NCI-H2227 treated with DMSO at 0.1 percent for 48 hours (cell line): ENCODE results near the gene ZNF277.
"Not testable (repeated sequence)": the region's sequence is repeated elsewhere in the genome, so short reads cannot be mapped to it uniquely, and the experiment has no call there.

Source experiments
- DNase-seq: peaks from one replicate; lab custom pipeline; 2025; lab: John Stamatoyannopoulos, UW

The ZNF277 gene

DNA sequence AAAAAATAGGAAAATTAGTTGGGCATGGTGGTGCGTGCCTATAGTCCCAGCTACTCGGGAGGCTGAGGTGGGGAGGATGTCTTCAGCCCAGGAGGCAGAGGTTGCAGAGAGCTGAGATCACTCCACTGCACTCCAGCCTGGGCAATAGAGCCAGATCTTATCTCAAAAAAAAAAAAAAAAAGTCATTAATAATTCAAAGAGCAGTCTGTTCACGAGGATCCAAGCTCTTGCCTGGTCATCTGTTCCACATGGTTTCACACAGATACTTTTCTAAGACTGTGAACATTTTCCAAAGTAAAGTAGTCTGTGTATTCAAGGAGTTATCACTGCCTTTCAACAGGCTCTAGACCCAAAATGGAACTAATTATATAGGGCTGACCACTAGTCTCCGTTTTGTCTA, 86.9 kb downstream of the ZNF277 start:
- no peak for DNase-seq

DNA sequence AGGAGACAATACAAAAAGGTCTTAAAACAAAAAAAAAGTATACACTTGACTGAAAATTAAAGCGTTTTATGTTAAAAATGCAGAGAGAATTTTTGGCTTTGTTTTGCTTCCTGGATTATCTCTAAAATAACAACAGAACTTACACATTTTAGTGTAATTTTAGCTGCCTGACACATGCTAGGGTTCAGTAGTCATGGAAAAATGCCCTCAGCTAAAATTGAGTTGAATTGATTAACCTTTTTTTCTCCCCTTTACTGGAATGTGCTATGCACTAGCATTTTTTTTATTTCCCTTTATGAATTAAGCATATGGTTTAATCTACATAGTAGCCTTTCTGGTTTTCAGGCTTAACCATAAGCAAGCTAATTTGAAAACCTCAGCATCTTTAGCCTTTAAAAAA, 89.9 kb downstream of the ZNF277 start:
- no peak for DNase-seq

DNA sequence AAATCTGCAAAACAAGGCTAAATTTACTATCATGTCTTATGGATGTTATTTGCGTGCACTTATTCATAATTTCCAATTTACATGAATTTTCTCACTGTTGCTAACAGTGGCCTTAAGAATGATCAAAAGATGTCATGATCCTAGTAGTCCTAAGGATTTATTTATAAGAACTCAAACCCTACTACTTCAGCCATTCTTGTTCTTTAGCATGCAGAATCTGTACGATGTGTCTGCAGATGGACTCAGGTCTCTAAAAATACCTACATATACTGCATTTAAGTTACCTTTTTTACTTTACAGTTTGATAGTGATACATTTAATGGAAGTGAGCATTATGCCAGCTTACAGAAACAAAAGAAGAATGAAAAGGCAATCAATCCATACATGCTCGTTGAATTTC, 91.2 kb downstream of the ZNF277 start:
- no peak for DNase-seq

DNA sequence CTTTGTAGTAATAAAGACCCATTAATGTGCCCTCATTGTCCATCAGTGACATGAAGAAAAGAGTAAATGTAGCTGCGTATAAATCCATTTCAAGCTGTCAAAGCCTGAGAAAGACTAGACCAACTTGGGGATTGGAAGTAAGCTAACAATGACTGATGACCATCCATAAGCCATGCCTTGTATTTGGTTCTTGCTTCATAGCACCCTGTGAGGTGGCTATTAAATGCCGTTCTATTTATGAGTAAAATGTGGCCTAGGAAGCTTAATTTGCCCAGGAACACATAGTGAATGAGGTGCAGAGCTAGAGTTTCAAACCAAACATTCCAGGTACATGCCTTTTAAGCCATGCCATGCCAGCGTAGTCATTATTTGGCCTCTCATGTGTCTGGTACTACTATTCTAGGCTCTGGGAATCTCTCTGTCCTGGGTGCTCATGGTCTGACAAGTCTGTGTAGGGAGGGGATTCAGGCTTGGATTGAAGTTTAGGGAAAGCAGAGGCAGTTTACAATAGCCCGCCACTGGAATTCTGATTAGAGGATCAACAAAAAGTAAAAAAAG, 92.1 kb downstream of the ZNF277 start:
- no peak for DNase-seq

DNA sequence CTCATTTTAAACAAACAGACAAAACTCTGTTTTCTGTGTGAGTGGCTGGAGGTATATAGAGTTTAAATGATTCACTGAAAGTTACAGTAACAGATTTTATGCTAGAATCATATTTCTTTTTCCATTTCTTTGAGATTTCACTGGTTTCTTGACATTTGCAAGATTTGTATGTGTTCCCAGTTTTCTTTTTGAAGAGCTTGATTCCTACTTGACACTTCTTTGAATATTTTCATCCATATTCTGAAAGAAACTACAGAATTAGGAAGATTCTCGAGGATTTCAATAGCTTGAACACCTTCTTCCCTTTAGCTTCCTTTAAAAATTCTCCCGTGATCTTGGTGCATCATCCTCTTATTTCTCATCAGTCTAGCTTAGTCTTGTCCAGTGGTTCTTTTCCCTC, 93.6 kb downstream of the ZNF277 start:
- DNase-seq: no peak

DNA sequence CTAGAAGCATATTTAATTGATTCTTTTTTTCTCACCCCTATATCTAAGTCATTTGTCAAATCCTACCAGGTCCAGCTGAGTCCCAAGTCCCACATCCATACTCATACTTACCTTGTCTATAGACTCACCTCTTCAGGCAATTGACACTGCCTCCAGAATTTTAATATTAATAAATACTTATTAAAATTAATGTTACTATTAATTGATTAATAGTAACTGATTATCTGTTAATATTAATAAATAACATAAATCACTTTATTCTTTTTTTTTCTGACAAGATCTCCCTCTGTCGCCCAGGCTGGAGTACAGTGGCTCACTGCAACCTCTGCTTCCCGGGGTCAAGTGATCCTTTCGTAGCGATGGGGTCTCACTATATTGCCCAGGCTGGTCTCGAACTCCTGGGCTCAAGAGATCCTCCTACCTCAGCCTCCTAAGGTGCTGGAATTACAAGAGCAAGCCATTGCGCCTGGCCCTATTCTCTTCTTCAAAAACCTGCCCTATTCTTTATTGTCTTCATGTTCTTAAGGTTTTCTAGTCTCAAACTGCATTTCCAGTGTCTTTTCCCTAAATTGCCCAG, 94.4 kb downstream of the ZNF277 start:
- DNase-seq: no peak

DNA sequence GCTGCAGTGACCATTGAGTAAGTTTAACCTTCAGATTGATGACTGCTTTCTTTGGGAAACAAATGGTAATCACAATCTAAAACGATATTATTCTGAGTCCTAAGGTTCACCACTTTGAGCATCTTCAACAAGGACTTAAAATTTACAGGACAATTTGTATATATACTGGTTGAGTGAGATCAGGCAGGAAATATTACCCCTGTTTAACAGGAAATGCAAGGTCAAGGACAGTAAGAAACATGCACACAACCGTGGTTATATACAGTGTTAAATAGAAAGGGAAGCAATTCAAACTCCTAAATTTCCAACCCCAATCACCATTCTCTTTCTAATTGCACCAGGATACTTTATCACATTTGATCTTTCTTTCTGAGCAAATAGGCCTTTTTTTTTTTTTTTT, 96.1 kb downstream of the ZNF277 start:
- DNase-seq: no peak

DNA sequence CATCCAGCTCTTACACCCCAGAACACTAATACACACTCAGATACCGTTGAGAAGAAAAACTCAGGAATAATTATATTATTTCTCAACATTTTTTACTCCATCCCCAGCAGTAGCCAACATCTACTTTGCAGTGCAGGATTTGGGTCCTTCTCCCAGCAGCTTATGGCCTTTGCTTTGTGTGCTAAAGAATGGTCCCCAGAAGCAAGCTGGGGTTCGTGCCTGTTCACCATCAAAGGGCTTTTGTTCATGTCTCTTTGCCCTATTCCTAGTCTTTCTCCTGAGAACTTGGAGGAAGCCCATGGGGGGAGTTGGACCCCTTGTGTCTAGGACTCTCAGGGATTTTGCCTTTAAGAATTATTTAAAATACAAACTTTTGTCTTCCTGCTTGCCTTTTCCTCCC, 100.4 kb downstream of the ZNF277 start:
- no peak for DNase-seq

DNA sequence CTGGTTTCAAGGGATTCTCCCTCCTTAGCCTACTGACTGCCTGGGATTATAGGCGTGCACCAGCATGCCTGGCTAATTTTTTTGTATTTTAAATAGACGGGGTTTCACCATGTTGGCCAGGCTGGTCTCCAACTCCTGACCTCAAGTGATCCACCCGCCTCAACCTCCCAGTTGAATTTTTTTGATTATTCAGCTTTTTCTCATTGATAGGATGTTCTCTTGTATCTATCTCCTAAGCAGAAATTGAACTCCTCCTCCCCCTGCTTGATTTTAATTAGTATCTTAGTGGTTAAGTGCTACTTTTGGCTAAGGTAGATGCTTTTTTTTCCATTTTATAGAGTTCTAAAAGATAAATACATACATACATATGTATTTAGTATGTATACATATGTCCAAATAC, 101.0 kb downstream of the ZNF277 start:
- DNase-seq: no peak

DNA sequence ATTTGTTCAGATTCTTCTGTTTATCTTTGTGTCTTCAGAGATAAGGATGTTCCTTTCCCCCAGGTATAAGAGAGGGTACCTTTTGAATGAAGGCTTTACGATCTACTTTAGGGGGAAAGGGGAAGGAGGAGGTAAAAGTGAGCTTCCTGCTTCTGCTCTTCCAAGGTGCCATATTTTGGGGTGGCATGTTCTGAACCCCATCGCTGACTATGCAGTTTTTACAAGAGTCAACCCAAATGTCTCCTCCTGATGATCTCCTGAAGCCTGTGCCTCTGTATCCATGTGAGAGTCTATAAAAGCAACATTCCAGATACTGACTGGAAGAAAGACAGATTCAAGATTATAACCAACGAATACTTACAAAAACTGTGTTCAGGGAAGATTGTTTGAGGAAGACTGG, 102.5 kb downstream of the ZNF277 start:
- DNase-seq: no peak

DNA sequence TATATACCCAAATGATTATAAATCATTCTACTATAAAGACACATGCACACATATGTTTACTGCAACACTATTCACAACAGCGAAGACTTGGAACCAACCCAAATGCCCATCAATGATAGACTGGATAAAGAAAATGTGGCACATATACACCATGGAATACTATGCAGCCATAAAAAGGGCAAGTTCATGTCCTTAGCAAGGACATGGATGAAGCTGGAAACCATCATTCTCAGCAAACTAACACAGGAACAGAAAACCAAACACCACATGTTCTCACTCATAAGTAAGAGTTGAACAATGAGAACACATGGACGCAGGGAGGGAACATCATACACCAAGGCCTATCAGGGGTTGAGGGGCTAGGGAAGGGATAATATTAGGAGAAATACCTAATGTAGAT, 110.3 kb downstream of the ZNF277 start:
- DNase-seq: not testable (repeated sequence)

DNA sequence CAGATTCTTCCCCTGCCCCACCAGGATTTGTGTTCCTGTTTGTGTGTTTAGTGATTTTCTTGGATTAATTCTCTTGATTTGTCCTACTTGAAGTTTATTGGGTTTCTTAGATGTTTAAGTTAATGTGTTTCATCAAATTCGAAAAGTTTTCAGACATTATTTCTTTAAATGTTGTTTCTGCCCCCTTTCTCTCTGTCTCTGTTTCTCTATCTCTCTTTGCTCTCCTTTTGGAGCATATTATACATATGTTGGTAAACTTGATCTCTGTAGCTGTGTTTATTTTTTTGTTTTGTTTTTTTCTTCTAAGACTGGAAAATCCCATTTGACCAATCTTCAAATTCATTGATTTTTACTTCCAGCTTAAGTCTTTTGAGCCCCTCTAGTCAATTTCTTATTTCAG, 115.6 kb downstream of the ZNF277 start:
- no peak for DNase-seq

DNA sequence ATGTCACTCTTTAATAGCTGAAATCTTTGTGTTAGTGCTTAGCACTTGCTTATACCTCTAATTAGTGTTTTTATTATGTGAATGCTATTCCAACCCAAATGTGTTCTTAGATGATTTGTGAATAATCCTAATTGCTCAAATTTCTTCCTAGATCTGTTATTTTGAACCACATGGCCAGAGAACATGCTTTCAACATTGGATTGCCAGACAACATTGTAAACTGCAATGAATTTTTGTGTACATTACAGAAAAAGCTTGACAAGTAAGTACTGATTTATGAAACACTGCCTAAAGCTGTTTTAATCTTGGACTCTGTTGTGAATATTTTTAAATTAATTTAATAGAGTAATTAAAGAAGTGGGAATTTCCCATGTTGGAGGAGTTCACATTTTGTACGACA, 121.1 kb downstream of the ZNF277 start:
- no peak for DNase-seq

DNA sequence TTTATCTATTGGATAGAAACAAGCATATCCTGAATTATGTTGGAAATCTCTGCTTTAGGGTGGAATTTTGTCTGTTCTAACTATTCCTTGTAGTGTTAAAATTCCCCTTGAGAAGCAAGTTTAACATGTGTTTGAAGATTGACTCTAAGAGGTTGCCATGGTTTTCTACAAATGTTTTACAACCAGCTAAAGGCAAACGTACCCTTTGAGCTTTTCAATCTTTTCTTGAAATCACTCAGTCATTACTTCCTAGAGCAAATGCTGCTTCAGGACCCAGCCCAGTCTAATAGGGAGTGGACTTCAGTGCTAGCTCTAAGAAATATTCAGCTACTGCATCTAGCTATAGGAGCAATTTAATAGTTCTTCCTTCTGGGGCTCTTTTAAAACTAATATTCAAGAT, 125.0 kb downstream of the ZNF277 start:
- DNase-seq: no peak

DNA sequence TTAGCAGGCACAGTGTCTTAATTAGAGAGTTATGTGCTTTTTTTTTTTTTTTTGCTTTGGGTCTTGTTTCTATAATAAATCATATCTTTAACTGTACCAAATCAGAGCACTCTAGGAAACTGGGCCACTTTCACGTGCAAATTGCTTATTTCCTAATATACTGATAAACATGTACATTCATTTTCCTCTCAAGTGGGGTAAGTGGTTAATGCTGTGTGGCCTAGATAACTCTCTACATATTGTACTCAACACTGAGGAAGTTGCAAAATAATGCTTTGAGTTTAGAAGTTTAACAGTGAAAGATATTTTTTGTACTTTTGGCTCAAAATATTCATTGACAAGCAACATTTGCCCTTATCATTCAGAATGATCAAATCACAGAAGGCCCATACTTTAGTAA, 127.9 kb downstream of the ZNF277 start:
- no peak for DNase-seq

DNA sequence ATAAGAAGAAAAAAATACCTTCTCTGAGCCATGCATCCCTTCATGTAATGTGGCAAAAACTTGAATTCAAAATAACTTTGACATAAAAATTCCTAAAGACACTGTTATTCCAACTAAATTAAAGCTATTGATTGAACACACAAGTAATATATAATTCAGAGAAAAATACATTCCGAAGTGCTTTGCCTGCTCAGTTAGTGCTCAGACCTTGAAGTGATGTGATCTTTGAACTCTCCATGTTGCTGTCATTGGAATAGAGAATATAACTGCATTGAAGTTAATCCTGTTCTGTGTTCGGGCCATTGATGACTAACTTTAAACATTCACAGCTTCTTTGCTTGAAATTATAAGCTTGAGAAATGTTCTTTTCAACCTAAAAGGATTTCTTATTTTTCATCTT, 129.8 kb downstream of the ZNF277 start:
- DNase-seq: no peak

DNA sequence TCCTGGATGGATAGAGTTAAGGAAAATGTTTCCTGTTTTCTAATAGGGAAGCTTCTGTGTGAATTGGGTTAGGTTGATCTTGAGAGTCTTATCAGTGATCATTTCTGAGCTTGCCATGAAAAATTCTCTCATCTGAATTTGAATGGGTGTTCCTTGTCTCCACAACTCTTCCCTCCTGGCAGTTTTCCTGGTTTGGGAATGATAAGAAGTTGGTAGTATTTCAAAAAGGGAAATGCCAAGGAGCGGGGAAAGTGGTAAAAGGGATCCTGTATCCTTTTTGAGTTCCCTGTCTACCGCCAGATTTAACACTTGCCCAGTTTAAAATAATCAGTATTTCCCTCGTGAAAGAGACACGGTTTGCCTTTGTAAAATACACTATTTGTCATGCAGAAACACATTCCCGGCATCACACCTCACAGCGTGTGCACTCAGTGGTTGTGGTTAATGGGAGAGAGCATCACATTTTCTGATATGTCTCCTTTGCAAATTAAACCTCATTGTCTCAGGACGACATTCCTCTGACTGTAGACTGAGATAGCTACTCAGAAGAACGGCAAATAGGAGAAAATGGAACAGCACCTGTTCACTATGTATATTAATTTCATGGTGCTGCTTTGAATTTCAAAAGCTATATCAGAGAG, 130.6 kb downstream of the ZNF277 start:
- DNase-seq: no peak

DNA sequence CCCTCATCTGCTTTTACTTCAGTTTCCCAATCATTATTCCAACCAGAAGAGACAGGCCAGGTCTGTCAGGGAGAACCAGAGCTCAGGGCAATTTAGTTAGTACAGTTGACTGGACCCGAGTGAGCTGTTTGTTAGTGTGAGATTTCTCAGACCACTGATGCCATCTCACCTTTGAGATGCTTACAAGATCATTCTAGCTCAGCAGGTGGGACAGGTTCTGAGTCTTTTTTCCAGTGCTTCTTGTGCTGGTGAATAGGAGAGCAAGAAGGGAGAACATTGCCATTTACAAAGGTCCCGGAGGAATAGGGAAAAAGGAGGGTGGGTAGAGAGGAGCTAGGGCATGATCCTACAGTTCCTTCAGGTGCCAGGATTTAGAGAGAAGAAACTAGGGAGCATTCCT, 131.4 kb downstream of the ZNF277 start:
- no peak for DNase-seq

DNA sequence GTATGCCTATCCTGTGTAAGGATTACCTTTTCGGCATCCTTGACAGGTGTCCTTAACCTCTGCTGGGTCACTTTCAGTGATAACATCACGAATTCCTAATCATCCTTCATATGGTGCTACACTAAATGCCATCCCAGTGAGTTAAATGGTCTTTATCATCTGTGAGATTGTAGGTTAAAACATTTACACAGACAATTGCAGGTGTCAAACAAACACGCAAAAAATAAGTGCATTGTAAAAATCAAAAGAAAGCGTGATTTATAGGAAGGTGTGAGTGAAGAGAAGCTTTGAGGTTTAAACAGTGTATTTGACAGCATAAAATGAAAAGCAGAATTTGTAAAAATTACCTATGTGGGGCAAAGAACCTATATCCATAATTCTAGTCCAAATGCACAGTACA, 132.3 kb downstream of the ZNF277 start:
- DNase-seq: no peak

DNA sequence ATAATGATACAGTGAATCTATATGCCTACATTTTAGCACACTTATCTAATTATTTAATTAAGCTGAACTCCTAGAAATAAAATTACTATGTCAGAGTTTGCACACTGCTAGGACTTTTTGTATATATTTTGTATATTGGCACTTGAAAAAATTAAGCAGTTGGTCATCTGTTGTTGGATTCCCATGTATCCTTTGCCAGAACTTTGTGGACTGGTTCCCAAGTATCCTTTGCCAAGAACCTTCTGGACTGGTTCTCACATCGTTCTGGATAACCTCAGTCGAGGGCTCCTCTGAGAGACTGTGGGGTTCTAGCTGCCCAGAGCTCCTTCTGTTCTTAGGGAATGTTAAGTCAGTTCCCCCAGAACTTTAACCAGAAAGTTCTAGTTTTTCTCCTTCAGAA, 135.0 kb downstream of the ZNF277 start:
- no peak for DNase-seq

DNA sequence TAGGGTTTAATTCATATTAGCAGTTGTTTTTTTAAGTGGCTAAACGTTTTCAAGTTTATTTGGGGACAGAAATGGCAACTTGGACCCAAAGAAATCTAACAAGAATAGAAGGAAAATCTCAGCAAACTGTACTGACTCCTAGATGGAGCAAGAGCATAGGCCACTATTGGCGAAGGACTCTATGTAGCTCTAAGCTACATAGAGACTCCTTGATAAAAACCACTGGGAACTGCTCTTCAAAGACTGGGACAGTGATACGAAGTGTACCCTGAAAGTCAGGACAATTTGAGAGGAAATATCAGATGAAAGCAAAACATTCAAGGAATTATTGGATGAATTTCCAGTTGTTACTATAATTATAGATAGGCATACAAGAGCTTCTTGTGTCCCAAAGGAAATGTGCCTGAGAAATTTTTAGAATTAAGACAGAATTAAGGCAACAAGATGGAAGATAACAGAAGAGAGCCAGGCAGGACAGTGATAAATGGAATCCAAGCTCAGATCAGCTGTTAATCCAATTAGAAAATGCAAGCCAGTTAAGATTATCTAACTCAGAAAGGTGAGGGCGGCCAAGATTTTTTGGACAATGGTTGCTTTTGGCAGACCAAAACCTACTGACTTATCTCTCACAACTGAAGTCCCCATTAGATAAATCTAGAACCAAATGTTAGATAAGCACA, 140.0 kb downstream of the ZNF277 start:
- DNase-seq: no peak

DNA sequence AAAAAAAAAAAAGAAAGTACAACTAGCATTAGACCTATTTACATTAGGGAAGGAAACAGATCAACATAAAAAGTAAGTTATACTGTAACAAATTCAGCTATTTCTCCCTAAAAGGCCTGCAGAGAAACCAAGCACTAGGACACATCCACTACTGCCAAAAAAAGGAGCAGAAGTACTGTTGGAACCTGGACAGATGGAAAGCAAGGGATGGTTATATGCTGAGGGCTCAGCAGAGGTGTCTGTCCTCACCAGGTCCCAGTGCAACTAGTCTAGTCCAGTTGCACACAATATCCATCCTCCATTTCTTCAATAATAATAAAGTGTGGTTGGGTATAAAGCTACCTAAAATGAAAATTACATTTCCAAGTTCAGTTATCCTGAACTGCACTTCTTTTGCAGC, 140.6 kb downstream of the ZNF277 start:
- DNase-seq: no peak

DNA sequence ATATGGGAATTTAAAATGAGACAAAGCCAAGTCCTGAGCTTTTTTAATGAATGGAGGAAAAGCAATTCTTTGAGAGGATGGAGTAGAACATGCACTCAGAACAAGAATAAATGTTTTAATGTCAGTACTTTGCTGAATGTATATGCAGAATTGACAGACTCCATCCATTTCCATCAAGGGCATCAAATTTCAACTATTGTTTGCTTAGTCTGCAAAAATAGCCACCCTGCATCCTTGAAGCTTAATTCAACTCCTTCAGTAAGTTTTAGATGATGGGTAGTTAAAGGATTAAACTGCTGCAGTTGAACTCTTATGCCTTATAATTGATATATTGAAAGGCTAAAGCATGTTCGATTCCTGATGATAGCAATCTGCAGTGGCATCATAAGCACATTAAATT, 144.1 kb downstream of the ZNF277 start:
- no peak for DNase-seq

DNA sequence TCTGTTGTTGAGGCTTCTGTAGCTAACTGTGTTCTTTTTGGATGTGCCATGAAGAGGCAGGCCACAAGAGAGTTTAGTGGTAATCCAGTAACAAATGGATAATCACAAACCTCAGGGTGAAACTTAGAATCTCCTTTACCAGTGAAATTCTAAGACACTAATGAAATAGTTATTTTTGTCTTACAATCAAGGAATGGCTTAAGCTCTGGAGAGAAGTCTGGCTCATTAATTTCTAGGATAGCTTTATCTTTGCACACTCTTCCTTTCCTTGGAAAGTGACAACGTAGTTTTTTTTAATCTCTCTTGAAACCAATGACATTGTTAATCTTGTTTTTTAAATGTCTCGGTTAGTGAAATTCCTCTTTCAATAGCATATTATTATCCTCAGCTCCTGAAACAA, 150.1 kb downstream of the ZNF277 start:
- no peak for DNase-seq
